HG03280 (cell line): ENCODE data around the gene RNF26.

Source experiments
- ATAC-seq: cut with Tn5 transposase; IDR thresholded peaks from one replicate; pipeline ENCODE4 v1.9.1; 2021; ENCODE audit warnings: mild to moderate bottlenecking, moderate library complexity; ENCODE audit not compliant: unreplicated experiment

Gene RNF26

DNA sequence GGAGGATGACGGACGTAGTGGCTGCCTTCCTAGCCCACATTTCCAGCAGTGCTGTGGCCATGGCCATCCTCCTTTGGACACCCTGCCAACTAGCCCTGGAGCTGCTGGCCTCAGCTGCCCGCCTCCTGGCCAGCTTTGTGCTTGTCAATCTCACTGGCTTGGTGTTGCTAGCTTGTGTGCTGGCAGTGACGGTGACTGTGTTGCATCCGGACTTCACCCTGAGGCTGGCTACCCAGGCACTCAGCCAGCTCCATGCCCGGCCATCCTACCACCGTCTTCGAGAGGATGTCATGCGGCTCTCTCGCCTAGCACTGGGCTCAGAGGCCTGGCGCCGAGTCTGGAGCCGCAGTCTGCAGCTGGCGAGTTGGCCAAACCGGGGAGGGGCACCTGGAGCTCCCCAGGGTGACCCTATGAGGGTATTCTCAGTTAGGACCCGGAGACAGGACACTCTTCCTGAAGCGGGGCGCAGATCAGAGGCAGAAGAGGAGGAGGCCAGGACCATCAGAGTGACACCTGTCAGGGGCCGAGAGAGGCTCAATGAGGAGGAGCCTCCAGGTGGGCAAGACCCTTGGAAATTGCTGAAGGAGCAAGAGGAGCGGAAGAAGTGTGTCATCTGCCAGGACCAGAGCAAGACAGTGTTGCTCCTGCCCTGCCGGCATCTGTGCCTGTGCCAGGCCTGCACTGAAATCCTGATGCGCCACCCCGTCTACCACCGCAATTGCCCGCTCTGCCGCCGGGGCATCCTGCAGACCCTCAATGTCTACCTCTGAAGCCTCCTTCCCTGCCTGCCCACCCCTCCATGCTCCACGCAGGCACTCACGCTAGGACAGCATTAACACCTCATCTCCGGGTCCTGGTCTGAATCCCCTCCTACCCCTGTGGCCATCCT is 1.6 kb downstream of the RNF26 start:
- no peak for ATAC-seq

DNA sequence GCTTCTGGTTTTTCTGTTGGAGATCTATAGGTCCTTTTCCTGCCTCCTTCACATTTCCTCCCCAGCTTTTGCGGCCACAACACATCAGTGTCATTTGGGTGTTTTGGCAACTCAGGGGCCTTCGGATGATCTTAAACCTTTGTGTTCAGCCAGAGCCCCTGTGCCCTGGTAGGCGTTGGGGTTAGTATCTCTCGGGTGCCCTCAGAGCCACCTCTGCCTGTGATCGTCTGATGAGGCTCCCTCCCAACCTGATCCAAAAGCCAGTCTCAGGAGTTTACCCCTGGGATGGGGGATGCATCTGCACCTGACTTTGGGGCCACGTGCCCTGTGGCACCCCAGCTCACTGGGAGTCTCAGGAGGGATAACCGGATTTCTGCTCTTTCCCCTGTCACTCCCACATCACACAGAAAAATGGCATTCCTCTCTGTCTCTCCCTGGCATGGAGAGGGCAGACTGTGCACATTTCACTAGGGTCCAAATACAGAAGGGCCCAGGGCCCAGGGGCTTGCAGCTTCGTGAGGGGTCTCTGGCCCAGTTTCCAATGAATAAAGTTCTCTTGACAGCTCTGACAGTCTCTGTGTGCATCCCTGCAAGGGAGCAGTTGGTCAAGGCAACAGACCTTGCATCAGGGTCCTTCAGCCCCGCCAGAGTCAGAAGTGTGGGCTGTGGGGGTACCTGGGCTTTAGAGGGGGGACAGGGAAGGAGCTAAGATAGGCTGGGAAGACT is 2.6 kb downstream of the RNF26 start:
- ATAC-seq = no peak

DNA sequence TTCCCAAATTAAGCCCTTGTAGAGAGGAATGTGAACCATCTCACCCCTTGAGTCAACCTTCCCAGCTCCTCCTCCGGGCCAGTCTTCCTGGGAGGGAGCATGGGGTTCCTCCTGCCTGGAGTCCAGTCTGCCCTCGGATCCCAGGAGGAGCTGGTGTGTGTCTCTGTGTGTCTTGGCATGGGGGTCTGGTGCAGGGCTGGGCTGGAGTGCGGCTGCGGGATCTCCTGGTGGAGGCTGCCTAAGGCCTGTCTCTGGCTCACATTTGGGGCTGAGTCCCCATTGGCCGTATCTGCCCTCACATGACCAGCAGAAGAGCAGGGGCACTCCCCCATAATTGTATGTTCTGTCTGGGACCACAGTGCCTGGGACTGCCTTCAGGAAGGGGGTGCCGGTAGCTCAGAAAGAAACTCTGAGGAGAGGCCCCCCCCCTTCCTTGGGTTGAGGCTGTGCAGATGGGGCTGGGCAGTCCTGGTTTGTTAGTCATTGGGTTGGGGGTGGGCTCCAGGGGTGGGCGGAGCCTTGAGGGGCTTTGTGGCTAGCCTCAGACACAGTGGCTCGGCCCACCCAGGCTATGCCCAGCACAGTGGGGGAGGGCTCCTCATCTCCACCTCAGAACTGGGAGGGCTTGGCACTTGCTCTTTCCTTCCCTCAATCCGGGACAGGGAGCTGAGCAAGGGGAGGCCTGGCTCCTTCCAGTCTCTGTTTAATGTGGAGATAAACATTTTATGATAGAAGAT is 3.4 kb downstream of the RNF26 start:
- ATAC-seq = no peak

DNA sequence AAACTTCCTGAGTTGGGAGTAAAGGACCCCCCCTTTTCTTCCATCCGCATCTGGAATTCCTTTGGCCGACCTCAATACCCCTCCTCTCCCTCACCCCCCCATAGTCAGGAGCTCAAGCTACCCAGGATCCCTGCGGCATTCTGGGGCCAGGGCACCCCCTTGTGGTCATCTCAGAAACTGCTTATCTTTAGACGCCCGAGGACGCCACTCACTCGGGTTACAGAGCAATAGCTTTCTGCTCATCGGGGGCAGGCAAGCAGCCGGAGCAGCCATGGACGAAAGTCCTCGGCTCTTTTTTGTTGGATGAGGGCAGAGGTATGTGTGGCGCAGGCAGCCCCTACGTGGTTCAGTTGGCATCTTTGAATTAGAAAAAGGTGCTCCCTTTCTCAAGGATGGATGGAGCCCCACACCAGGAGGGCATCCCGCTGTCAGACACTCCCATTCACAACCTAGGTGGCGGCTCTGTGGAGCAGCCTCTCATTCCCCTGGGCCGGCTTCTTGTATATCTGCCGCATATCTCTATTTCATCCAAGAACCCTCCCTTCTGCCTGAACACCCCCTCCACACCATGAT is 4.1 kb downstream of the RNF26 start:
- ATAC-seq = no peak

DNA sequence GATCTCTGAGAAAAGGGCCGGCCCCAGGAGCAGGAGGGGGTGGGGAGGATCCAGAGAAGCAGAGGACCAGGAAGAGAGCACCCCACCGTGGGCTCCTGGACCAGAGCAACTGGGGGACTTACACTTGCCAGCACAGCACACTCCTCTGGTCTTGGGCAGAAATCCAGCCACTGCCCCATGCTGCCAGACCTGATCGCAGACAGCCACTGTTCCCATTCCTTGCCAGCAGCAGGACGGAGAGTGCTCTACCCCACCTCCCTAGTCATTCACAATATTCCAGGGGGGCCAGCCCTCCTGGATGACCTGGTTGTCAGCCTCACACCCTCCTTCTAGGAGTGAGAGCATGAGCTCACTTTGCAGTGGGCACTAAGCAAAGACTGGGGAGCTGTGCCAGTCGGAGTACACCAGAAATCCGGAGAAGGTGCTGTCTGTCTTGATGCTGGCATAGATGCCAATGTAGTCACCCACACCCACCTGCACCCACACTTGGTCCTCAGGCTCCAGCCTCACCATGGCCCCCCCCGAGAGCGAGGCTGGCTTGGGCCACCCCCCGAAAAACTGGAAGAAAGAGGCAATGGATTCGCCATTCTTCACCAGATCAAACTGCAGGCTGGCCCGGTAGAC is 4.8 kb downstream of the RNF26 start:
- ATAC-seq = no peak

DNA sequence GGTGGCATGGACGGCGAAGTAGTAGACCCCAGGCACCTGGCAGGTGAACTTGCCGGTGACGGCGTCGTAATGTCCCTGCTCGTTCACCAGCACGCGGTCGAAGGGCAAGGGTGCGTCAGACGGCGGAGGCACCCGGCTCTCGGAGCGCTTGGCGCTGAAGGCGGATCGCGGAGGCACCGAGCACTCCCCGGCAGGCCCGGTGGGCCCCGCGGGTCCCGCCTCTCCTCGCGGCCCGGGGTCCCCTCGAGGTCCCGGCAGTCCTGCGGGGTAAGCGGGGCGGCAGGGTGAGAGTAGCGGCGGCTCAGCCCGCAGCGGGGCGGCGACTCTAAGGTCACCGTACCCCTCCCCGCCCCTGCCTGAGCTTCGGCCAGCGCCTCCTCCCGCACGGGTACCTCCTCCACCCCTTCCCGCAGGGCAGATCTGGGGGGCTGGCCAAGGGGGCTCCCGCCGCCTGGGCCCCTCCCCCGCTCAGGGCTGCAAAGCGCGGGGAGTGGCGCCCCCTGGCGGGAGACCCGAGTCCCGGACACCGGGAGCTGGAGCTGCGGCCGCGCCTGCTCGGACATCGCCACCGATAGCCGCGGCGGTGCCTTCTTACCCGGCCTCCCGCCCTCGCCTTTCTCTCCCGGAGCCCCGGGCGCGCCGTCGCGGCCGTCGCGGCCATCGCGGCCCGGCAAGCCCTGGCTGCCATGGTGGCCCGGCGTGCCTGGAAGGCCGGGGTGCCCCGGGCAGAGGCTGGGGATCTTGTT is 5.4 kb downstream of the RNF26 start:
- ATAC-seq = no peak

DNA sequence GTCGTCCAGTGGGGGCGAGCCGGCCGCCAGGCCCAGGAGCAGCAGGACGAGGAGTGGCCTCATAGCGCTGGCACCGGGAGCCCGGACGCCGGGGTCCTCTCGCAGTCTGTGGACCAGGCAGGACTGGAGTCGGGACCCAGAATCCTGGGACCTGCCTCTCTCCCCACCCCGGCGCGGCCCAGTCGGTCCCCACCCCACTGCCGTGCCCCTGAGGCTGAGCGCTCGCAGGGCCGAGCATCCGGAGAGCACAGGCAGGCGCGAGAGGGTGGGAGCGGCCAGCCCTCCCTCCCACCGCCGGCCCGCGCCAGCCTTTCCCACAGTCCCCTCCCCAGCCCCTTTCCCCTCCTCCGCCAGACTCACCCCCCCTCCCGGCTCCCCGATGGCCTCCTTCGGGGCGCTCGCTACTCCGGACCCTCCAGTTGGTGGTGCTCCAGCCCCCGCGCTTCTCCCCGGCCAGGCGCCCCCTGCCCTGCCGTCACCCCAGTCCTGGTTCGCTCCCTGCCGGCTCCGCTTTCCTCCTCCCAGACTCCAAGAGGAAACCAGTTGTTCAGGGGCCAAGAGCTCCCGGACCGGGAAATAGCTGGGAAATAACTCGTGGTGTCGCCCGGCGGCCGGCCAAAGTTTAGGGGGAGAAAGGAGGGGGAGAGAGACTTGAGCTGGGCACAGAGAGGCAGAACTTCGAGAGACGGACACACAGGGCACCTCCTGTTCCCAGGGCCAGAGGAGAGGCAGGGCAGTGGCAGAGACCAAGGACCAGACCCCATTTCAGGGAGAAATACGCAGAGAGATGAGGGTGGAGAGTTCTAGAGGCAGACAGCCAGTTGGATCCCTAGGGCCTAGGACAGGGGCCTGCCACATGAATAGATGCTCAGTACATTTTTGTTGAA is 6.3 kb downstream of the RNF26 start, which contains the start of gene C1QTNF5:
C1QTNF5 (minus strand) TSS at position 549 of the 887 bp plus-strand sequence; CDS start at position 63, 486 bp downstream.
- no peak for ATAC-seq

DNA sequence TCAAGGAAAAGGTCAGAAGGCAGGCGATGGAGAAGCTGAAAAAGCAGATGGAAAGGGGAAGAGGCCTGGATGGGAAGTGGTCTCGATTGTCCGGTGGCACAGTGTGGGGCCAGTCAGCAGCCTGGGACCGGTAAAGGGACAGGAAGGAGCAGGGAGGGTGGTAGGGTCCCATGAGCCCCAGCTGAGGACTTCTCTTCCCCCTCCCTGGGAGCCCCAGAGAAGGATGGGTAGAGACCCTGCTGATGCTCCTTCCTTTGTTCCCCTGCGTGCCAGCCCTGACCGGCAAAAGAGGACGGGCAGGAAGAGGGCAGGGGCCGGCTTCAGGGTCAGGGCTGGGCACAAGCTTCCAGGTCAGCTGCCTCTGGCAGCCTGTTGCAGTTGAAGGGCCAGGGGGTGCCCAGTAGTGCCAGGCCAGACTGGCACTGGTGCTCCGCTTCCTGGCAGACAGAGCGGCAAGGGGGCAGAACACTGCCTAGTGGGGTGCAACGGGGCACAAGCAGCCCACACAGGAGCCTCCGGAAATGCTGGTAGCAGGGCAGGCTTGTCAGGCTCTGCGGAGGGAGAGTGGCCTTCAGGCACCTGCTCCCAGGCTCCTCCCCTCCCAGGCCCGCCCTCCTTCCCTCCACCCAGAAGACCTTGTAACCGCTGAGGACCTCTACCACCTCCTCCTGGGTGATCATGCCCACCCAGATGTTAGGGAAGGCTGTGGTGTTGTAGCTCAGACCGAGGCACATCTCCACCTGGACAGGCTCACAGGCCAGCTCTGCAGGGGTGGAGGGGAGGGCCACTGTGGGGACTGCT is 7.1 kb downstream of the RNF26 start:
- ATAC-seq = no peak

DNA sequence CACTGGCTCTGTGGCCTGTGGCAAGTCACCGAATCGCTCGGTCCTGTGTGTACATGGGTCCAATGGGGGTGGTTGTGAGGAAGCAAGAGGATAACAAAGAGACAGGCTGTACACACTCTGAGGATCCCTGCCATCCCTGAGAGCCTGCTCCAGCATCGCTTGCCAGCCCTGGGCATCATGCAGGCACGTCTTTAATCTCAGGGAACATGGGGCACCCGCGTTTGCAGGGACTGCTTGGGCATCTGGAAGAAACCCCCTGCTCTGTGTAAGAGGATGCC is 7.6 kb downstream of the RNF26 start:
- ATAC-seq = no peak

DNA sequence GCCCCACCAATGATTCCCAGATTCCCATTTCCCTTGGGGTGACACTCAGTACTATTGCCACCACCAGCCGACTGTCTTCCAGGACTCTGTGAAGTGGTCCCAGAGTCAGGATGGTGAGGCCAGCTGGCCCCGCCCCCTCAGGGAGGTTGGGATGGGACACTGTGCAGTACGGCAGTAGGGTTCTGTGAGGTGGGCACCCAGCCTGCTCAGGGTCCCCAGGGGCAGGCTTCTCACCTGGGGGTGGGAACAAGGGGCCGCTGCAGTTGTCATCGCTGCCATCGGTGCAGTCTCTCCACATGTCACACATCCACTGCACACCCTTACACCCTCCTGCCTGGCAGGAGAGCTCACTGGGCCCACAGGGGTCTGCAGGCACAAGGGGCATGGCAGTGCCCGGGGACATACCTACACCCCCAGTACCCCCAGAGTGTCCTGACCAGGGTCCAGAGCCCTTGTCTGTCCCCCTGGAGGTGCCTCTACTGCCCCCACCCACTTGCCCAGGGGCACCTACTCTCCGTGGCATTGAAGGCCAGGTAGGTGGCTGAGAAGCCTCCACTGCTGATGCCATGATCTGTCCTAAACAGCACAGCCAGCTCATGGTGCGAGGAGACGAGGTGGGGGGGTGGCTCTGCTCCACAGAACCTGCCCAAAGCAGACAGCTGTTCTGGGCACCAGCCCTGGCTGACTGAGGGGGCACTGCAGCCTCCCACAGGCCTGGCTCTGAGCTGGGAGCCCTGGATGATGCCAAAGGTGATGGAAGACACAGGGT is 8.2 kb downstream of the RNF26 start:
- ATAC-seq = no peak

DNA sequence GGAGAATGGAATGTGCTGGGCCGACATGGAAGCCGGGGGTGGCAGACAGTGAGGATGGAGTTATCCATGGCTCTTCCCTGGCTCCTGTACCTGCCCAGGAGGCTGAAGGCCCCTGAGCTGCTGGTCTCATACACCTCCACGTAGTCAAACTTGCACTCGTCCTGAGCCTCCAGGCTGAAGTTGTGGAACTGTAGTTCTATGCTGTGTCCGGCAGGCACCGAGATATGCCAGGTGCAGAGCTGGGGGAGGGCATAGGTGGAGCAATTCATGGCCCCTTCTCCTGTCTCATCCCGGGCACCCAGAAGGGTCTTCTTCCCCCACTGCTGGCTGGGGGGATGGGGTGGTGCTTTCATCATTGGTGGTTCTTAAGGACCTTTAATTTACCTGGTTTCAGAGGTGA is 9.4 kb downstream of the RNF26 start:
- ATAC-seq = no peak

DNA sequence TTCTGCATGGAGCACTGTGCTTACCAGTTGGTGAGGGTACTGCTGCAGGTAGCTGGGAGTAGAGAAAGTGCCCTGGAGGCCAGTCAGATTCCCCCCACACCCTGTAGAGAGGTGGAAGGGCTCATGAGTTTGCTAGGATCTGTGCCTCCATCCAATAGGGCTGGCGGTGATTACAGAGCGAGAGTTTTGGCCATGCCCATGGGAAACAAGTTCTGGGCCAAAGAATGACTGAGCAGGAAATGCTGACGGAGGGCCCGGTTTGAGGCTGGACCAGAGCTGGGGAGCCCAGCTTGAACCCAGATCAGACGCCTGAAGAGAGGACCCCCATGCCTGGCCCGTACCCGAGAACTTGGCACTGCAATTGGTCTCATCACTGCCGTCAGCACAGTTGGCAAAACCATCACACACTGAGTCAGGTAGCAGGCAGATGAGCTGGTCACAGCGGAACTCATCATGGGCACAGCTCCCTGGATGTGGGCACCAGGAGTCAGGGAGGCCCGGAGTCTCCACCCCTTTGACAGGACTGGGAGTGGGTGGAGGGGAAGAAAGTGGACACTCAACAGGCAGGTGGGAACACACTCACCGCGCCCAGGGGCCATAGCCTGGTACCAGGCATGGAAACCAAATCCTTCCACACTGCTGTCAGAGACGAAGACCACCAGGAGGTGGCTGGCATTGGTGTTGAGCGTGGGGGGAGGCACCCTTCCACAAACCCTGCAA is 10.1 kb downstream of the RNF26 start:
- no peak for ATAC-seq

DNA sequence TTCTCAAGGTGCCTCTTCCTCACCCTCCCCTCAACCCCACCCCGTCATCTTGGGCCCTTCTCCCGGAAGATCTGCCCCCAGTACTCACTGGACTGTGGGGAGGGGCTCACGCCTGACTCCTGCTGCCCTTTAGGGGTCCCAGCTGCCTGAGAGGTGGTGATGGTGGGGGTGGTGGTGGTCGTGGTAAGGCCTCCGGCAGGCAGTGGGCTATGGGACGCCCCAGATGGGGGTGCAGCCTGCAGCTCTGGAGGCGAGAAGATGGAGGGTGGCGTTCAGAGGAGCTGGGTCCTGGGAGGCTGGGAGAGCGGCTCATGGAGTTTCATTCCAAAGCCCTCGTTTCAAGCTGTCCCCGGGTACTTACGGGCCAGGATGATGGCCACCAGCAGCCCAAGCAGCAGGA is 11.4 kb downstream of the RNF26 start:
- no peak for ATAC-seq

DNA sequence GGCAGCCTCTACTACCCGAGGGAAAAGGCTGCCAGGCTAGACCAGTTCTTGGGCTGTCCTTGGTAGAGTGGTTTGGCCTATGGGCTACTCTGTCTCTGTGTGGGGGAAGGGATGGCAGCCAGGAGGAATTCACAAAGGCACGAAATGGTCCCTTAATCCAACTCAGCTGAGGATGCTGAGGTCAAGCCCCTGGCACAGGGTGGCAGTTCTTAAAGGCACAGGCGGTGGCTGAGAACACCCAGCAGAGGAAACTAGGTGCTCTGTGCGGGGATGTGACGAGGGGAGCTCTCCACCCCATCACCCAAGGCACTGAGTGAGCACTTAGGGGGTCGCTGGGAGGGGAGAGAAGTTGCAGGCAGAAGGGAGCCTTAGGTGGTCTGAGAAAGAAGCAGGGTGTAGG is 12.3 kb downstream of the RNF26 start, which contains the start of gene MFRP:
MFRP (minus strand) TSS at position 101 of the 400 bp plus-strand sequence. CDS start 192 bp downstream, outside the sequence.
- no peak for ATAC-seq

DNA sequence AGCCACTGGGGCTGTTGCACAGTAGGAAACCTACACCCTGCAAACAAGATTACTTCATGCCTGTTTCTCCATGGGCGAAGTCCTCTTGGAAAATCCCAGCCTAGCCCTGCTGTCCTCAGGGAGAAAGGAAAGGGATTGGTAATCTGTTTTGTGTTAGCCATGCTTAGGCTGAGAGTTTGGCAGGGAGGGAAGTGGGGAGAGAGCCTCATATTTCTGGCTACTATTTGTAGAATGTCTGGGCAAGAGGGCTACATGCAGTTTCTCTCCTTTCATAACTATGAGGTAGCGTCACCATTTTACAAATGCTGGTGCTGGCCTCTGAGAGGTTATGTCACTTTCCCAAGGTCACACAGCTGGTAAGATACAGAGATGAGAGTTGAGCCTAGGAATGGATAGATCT is 12.9 kb downstream of the RNF26 start:
- ATAC-seq = no peak

DNA sequence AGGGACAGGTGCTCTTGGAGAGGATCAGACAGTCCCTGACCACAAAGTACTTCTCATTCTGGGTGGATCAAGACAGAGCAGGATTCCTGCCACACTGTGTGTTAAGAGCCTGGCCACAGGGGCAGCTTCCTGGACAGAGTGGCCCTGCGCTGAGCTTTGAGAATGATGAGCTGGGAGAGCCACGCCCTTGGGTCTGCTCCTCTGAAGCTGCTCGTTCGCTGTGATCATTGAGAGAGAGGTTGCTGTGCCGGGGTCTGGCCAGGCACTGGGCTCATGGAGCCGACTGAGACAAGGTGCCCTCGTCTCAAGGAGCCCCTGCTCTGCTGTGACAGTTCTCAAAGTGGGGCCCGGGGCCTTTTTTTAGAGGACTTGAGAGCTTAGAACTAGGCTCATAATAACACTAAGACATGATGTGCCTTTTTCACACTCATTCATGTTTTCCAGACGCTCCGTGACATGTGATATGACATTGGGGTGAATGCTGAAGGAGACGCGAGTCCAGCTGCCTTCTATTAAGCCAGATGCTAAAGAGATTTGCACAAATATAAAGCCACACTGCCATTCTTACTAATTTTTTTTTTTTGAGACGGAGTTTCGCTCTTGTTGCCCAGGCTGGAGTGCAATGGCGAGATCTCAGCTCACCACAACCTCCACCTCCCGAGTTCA is 13.7 kb downstream of the RNF26 start:
- no peak for ATAC-seq
